B cell (primary cell): ENCODE results near the gene TRIP13.
"Not testable (repeated sequence)": the region's sequence is repeated elsewhere in the genome, so short reads cannot be mapped to it uniquely, and the experiment has no call there.

Experiments
- CTCF ChIP-seq: fragments of 200-600 bp; IDR thresholded peaks from one replicate; pipeline ENCODE4 v1.8.0; 2022; ENCODE audit warnings: antibody characterized with exemption, mild to moderate bottlenecking
- EZH2 ChIP-seq: IDR thresholded peaks from 2 replicates; pipeline ENCODE4 v1.6.1; 2012; ENCODE audit warnings: borderline replicate concordance, low read depth, mild to moderate bottlenecking, moderate library complexity, low read length; ENCODE audit not compliant: insufficient read depth, poor library complexity, severe bottlenecking

GRCh38 chr5:918717-919116 lies 26.0 kb downstream of the TRIP13 start:
- not testable (repeated sequence) for TF ChIP-seq CTCF, EZH2
